Measurements from ENCODE around the gene LRRC36. TPM values are rescaled to one million over a fixed set of nuclear protein-coding genes. Genes with fewer than 3 reads are reported as not detected.
A peak's percentile ranks its signal among the peaks of the same experiment; 100 is the strongest.

The LRRC36 gene
- total and polyA plus RNA-seq, 2 of the 13 experiments (the other 11 are each of a cell fraction or from before 2014, with no cell fraction given), result 0.12 to 0.15 TPM

DNA sequence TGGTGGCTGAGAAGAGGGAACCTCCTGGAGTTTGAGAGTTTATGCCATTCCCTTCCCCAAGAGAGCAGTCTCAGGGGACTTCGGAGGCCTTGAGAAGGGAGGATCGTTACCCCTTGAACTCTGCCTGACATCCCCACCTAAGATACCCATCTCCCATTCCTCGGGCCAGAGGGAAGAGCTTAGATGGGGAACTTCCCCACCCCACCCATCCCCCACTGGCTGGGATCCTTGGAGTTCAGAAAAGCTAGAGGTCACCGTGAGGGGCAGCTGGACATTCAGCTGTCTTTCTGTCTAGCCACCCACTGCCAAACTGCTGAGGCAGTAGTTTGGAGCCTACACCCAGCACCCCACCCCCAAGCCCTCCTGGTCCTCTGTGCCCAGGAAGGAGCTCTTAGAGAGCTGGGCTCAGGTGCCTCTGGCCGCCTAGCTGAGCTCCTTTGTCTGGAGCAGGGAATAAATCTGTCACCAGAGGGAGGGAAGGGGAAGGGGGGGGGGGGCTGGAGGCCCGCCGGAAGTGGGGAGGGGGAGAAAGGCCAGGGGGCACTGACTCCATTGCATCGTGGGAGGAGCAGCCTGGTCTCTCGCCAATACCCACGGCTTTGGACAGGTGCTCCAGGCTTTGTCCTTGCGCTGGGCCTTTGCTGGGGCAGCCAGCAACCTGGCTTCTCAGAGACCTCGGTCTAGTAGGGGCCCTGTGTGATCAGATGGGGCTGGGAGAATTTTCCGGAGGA, 105.3 kb downstream of the LRRC36 start (continued):
- TF ChIP-seq, protein P1, sequence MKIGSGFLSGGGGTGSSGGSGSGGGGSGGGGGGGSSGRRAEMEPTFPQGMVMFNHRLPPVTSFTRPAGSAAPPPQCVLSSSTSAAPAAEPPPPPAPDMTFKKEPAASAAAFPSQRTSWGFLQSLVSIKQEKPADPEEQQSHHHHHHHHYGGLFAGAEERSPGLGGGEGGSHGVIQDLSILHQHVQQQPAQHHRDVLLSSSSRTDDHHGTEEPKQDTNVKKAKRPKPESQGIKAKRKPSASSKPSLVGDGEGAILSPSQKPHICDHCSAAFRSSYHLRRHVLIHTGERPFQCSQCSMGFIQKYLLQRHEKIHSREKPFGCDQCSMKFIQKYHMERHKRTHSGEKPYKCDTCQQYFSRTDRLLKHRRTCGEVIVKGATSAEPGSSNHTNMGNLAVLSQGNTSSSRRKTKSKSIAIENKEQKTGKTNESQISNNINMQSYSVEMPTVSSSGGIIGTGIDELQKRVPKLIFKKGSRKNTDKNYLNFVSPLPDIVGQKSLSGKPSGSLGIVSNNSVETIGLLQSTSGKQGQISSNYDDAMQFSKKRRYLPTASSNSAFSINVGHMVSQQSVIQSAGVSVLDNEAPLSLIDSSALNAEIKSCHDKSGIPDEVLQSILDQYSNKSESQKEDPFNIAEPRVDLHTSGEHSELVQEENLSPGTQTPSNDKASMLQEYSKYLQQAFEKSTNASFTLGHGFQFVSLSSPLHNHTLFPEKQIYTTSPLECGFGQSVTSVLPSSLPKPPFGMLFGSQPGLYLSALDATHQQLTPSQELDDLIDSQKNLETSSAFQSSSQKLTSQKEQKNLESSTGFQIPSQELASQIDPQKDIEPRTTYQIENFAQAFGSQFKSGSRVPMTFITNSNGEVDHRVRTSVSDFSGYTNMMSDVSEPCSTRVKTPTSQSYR (CRISPR knock-in tag; IDR thresholded peaks at IDR 0.05; ENCODE audit: borderline replicate concordance), result peak; percentile 69
- TF ChIP-seq ZNF121 (CRISPR knock-in tag; IDR thresholded peaks at IDR 0.05), result 0 out of 2 replicates have a peak, but pooled peaks have one; percentile 1
- TF ChIP-seq, protein P2, sequence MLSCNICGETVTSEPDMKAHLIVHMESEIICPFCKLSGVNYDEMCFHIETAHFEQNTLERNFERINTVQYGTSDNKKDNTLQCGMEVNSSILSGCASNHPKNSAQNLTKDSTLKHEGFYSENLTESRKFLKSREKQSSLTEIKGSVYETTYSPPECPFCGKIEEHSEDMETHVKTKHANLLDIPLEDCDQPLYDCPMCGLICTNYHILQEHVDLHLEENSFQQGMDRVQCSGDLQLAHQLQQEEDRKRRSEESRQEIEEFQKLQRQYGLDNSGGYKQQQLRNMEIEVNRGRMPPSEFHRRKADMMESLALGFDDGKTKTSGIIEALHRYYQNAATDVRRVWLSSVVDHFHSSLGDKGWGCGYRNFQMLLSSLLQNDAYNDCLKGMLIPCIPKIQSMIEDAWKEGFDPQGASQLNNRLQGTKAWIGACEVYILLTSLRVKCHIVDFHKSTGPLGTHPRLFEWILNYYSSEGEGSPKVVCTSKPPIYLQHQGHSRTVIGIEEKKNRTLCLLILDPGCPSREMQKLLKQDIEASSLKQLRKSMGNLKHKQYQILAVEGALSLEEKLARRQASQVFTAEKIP (CRISPR knock-in tag; IDR thresholded peaks at IDR 0.05; ENCODE audit: borderline replicate concordance), result no peak
- no peak for TF ChIP-seq LCORL (IDR thresholded peaks at IDR 0.05)
- peak; percentile 50; the same call in 1 of the 2 replicates for TF ChIP-seq LCORL (CRISPR knock-in tag; IDR thresholded peaks at IDR 0.05)
- TF ChIP-seq ZFY (CRISPR knock-in tag; IDR thresholded peaks at IDR 0.05), result peak; percentile 42; the same call in 1 of the 2 replicates
- TF ChIP-seq NFKB2 (CRISPR knock-in tag; IDR thresholded peaks at IDR 0.05; ENCODE audit: borderline replicate concordance), result no peak
- TF ChIP-seq HIVEP1 (CRISPR knock-in tag; IDR thresholded peaks at IDR 0.05), result no peak; the same call in 1 of the 2 replicates
- TF ChIP-seq GABPA (IDR thresholded peaks at IDR 0.05; ENCODE audit: low read depth, low read length), result peak; percentile 52
- TF ChIP-seq GABPA (CRISPR knock-in tag; IDR thresholded peaks at IDR 0.05; ENCODE audit: low read depth), result peak; percentile 57; the same call in 1 of the 2 replicates
- TF ChIP-seq, protein P3, sequence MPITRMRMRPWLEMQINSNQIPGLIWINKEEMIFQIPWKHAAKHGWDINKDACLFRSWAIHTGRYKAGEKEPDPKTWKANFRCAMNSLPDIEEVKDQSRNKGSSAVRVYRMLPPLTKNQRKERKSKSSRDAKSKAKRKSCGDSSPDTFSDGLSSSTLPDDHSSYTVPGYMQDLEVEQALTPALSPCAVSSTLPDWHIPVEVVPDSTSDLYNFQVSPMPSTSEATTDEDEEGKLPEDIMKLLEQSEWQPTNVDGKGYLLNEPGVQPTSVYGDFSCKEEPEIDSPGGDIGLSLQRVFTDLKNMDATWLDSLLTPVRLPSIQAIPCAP (CRISPR knock-in tag; IDR thresholded peaks at IDR 0.05; ENCODE audit: low read depth), result no peak
- TF ChIP-seq PCBP1 (IDR thresholded peaks at IDR 0.05; ENCODE audit: borderline replicate concordance, low read depth, low read length), result peak; percentile 89; the same call in 1 of the 2 replicates
- peak; percentile 46 to 62 for TF ChIP-seq MAFK (conservative IDR thresholded peaks at IDR 0.05 in 1 of 2, IDR thresholded peaks at IDR 0.05 in 1 of 2; ENCODE audit: low read length in 2 of 2)
- TF ChIP-seq, protein P4, sequence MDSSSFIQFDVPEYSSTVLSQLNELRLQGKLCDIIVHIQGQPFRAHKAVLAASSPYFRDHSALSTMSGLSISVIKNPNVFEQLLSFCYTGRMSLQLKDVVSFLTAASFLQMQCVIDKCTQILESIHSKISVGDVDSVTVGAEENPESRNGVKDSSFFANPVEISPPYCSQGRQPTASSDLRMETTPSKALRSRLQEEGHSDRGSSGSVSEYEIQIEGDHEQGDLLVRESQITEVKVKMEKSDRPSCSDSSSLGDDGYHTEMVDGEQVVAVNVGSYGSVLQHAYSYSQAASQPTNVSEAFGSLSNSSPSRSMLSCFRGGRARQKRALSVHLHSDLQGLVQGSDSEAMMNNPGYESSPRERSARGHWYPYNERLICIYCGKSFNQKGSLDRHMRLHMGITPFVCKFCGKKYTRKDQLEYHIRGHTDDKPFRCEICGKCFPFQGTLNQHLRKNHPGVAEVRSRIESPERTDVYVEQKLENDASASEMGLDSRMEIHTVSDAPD (CRISPR knock-in tag; IDR thresholded peaks at IDR 0.05), result 0 out of 2 replicates have a peak, but pooled peaks have one; percentile 15
- TF ChIP-seq ETV5 (CRISPR knock-in tag; IDR thresholded peaks at IDR 0.05; ENCODE audit: borderline replicate concordance), result peak; percentile 53; the same call in 1 of the 2 replicates
- peak in 1 of 2 experiments; percentile 6; a peak in 3 of 4 replicates for TF ChIP-seq POLR2A (IDR thresholded peaks at IDR 0.05; ENCODE audit: insufficient read depth in 1 of 2, low read depth in 2 of 2, low read length in 2 of 2)
- TF ChIP-seq, protein P5, sequence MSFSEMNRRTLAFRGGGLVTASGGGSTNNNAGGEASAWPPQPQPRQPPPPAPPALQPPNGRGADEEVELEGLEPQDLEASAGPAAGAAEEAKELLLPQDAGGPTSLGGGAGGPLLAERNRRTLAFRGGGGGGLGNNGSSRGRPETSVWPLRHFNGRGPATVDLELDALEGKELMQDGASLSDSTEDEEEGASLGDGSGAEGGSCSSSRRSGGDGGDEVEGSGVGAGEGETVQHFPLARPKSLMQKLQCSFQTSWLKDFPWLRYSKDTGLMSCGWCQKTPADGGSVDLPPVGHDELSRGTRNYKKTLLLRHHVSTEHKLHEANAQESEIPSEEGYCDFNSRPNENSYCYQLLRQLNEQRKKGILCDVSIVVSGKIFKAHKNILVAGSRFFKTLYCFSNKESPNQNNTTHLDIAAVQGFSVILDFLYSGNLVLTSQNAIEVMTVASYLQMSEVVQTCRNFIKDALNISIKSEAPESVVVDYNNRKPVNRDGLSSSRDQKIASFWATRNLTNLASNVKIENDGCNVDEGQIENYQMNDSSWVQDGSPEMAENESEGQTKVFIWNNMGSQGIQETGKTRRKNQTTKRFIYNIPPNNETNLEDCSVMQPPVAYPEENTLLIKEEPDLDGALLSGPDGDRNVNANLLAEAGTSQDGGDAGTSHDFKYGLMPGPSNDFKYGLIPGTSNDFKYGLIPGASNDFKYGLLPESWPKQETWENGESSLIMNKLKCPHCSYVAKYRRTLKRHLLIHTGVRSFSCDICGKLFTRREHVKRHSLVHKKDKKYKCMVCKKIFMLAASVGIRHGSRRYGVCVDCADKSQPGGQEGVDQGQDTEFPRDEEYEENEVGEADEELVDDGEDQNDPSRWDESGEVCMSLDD (CRISPR knock-in tag; IDR thresholded peaks at IDR 0.05; ENCODE audit: borderline replicate concordance), result no peak
- TF ChIP-seq MAFG (CRISPR knock-in tag; IDR thresholded peaks at IDR 0.05), result no peak
- TF ChIP-seq ZBTB1 (CRISPR knock-in tag; IDR thresholded peaks at IDR 0.05; ENCODE audit: borderline replicate concordance), result no peak
- 0 out of 2 replicates have a peak, but pooled peaks have one; percentile 7 for TF ChIP-seq GATAD1 (CRISPR knock-in tag; IDR thresholded peaks at IDR 0.05)
